Kidney capillary endothelial cell (primary cell): ENCODE results near the gene SNX3.
"Not testable (repeated sequence)": the region's sequence is repeated elsewhere in the genome, so short reads cannot be mapped to it uniquely, and the experiment has no call there.

Experiments used
- DNase-seq: peaks from one replicate; pipeline ENCODE4 v3.0.0-alpha.2; 2018; ENCODE audit warnings: low spot score

Gene SNX3

DNA sequence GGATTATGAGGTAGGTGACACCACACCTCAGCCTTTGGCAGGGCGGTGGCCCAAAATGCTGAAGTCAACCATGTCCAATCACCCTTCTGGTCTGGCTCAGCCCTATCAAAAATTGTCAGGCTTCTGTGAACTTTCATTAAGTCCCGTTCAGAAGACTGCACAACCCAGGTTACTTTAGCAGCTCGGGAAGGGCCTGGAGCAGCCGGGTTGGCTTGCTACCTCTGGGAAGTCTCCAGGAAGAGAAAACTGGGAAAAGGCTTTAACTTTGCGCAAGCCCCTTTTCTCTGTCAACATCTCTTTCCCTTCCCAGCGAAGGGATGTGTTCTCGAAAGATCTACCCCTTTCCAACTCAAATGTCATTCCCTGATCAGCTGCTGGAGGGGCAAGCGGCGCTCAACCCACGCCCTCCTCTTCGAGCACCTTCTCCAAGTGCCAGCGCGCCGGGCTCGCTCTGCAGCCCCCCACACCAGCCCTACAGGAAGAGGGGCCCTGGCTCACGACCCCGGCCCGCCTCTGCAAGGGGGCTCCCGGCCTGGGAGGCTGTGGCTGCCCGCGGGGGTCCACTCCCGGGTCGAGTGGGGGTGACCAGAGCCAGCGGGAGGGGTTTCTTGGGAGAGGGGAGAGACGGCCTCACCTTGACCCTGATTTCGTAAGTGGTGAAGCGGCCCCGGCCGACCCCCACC lies 573 bp downstream of the SNX3 start:
- DNase-seq, result peak; percentile 30

DNA sequence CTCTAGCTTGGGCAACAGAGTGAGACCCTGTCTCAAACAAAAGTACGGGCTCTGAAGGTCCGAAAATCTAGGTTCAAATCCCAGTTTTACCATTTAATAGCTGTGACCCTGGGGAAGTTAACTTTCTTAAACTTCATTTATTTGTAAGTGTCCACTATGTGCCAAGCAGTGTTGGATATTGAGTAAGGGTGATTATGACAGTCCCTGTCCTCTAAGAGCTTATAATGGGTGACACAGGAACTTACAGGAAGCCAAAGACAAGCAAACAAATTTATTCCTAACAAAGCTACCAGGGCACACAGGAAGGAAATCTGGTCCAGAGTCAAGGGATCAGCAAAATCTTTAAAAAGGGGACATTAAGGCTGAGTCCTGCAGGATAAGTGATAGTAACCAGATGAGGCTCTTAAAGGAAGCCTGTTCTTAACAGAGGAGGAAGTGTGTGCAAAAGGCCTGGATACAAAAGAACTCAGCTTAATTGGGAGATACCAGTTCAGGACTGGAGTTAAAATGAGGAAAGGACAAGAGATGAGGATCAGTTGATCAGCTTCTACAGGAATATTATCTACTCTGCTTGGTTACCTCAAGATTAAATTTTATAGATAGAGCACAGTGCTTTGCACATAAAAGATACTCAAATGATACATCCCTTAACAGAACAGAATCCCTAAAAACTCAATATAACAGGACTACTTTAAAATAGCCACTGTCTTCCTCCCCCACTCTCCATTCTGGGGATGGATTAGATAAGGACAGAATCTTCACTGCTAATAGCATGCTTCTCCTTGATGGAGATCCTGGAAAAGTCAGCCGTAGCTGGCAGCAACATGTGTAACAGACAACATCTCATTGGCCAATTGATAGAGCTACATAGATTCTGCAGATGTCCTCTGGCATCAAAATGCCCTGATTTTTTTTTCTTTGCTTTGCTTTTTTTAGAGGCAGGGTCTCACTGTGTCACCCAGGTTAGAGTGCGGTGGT lies 6.1 kb downstream of the SNX3 start:
- DNase-seq, result peak; percentile 23

DNA sequence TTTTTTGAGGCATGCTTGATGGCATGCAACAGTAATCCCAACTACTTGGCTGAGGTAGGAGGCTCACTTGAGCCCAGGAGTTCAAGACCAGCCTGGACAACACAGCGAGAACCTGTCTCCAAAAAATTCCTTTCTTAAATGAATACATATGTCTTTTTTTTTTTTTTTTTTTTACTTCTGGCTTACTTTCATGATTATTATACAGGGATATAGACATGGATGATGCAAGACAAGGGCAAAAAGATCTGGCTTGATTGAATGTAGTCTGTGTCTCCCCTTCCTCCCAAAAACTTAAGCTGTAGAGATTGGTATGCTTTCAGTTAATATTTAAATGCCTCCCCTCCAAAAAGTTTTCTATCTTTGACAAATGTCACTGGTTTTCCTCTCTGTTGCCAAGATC lies 7.6 kb downstream of the SNX3 start:
- DNase-seq, result no peak

DNA sequence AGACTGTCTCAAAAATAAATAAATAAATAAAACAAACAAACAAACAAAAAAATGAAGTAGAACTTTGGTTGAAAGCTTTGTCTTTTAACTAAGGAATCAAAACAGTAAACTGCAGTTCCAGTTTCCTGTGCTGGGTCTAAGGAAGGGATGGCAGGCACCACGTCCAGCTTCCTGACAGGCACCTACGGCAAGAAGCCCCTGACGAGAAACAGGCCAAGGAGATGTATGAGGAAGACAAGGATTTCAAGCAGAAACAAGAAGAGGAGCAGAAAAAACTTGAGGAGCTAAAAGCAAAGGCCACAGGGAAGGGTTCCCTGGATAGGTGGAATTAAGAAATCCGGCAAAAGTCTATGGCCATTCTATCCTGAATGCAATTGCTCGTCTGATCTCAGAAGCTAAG lies 8.8 kb downstream of the SNX3 start:
- DNase-seq, result no peak

DNA sequence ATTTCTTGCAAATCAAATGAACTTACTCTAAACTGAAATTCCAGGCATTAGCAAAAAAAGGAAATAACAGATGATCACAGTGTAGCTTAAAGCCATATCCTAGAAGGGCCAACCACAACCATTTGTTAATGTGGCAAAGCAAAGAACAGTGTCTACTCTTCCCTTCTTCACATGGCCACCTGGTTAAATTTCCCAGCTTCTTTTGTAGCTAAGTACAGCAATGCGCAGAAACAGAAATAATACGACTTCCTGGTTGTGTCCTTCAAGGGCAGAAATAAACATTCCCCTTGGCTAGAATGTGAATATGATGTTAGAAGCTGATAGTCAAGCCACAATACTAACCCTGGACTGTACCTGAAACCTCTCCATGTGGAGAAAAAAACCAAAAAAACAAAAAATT lies 9.6 kb downstream of the SNX3 start:
- no peak for DNase-seq

DNA sequence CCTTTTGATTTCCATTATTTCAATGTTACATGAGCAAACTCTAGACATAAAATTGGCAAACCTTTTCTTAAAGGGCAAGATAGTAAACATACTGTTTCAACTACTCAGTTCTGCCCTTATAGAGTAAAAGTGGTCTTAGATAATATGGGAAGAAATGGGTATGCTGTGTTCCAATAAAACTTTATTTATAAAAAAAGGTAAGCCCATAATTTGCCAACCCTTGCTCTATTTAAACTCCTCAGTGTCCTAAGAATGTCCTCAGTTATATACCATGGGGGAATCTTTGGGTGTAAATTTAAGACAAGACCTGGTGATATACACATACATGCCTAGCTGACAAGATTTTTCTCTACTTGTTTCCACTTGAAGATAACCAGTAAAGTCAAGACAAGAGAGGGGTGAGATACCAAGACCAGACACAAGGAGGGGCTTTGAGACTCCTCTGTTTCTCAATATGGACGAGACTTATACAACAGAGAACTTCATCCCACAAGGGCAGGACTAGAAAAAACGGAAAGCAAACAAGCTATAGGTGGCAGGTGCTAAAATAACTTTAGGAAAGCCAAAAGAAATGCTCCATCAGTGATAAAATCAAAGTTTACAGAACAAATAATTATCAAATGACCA lies 10.5 kb downstream of the SNX3 start:
- DNase-seq, result no peak

DNA sequence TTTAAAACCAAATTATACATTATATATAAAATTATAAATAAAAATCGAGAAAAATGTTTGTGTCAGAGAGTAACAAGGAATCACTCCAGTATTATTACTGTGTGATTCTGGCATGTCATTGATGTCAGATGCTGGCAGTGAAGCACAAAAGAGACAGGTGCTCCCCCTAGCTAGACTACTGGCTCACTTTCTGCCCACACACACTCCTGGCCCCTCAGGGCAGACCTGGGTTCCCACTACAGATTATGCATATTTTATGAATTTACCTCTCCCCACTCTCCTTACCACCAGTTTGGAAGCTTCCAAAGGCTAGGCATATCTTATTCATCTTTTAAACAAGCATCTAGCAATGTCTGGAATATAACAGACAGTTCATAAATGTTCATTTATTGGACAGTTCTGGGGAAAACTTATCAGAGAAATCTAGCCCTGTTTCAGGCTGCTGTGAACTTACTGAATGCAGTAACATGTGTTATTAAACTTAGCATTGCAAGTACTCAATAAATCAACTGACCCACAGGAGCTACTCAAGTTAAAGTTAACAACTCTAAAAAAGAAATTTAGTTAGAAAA lies 12.8 kb downstream of the SNX3 start:
- DNase-seq, result no peak

DNA sequence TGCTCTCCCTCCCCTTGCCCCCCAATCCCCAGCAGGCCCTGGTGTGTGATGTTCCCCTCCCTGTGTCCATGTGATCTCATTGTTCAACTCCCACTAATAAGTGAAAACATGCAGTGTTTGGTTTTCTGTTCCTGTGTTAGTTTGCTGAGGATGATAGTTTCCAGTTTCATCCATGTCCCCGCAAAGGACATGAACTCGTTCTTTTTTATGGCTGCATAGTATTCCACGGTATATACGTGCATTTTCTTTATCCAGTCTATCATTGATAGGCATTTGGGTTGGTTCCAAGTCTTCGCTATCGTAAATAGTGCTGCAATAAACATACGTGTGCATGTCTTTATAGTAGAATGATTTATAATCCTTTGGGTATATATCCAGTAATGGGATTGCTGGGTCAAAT lies 15.7 kb downstream of the SNX3 start:
- DNase-seq, result not testable (repeated sequence)

DNA sequence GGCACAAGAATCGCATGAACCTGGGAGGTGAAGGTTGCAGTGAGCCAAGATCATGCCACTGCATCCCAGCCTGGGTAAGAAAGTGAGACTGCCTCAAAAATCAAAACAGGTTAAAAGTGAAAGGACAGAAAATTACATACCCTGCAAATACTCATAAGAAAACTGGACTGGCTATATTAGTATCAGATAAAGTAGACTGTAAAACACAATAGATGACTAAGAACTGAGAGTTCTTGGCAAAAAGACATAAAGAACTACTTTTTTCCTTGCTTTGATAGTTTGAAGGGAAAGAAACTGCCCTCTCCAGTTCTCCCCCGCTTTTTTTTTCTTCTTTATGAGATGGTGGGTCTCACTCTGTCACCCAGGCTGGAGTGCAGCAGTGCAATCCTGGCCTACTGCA lies 17.0 kb downstream of the SNX3 start:
- DNase-seq, result peak; percentile 36

DNA sequence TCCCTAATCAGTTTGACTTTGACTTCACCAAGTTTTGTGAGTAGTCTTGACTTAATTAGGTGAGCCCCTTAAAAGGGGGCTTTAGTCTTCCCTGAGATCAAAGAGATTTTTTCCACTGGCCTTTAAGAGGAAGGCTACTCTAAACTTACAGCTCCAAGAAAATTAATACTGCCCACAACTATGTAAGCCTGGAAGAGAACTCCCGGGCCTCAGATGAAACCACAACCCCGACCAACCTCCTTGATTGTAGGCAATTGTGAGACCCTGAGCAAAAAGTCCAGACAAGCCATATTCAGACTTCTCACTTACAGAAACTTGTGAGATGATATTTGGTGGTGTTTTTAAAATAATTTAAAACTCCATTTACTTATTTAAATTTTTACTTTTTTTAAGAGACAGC lies 18.1 kb downstream of the SNX3 start:
- no peak for DNase-seq

DNA sequence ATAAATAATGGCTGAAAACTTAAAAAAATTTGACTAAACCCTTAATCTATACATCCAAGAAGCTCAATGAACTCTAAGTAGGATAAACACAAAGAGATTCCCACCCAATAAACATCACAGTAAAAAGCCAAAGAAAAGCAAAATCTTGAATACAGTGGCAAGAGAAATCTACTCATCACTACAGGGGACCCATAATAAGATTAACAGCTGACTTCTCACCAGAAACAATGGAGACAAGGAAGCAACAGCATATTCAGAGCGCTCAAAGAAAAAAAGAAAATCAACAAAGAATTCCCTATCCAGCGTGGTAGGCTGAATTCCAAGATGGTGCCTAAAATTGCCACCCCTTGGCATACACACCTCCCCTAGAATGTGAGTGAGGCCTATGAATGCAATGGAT lies 18.6 kb downstream of the SNX3 start:
- DNase-seq, result no peak

DNA sequence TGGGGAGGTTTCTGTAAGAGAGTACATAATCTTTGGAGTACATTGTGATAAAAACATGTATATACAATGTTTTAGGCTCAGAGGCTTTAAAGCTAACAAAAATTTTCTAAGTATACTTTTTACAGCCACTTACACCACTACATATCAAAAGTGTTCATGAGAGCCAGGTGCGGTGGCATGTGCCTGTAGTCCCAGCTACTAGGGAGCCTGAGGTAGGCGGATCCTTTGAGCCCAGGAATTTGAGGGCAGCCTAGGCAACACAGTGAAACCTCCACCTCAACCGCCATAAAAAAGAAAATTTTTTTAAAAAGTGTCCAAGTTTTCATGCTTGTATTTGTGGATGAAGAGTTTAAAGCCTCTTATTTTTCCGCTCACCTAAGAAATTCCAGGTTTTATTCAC lies 22.5 kb downstream of the SNX3 start:
- DNase-seq, result no peak

DNA sequence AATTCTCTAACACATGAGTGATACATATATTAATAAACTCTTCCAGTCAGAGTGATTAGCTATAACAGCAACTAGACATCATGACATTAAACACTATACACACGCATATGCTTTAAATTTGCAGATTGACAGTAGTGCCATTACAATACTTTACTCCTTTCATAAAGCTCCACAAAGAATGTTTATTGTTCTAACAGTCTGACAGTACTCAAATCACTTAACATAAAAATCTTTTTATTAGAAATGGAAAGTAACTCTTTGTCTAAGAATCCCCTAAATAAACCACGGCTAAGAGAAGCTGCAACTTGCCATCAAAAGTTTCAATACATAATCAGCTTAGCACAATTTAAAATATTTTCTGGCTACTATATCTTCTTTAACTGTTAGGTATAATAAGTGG lies 24.0 kb downstream of the SNX3 start:
- no peak for DNase-seq

DNA sequence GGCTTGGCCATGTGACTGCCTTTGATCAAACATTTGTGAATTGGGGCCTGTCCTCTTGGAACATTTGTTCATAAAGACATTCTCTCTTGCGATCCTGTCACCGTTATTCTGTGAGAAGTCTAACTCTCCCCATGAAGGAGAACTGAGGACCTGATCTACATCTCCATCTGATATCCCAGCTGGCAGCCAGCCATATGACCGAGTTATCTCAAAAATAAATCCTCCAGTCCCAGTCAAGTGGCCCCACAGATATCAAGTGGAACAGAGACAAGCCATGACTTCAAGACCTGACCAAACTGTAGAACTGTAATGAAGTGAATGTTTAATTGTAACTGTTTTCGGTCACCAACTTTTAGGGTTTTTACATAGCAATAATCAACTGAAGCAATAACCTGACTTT lies 25.7 kb downstream of the SNX3 start:
- DNase-seq, result no peak

DNA sequence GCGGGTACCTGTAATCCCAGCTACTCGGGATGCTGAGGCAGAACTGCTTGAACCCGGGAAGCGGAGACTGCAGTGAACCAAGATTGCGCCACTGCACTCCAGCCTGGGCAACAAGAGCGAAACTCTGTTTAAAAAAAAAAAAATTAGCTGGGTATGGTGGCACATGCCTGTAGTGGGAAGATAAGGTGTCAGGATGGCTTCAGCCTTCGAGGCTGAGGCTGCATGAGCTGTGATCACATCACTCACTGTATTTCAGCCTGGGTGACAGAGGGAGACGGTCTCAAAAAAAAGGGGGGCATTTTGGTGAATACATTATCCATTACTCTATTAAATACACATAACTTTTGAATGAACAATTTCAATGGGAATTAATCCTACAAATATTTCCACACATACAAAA lies 32.4 kb downstream of the SNX3 start:
- DNase-seq, result no peak

DNA sequence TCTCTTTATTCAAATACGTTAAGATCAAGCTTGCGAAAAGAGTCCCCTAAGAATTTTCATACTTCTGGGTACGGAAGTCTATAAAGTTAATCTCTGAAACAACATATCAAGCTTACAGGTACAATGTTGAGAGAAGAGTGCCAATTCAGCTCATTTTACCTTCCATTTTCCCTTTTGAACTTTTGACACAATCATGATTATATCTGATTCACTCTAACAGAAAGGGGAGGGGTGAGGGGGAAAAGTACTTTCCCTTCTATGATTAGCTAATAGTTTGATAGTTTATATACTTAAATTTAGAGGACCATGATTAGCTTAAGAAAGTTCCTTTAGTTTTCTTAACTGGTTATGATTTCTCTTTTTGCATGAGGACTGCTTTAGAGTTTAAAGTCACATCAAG lies 33.5 kb downstream of the SNX3 start:
- no peak for DNase-seq

DNA sequence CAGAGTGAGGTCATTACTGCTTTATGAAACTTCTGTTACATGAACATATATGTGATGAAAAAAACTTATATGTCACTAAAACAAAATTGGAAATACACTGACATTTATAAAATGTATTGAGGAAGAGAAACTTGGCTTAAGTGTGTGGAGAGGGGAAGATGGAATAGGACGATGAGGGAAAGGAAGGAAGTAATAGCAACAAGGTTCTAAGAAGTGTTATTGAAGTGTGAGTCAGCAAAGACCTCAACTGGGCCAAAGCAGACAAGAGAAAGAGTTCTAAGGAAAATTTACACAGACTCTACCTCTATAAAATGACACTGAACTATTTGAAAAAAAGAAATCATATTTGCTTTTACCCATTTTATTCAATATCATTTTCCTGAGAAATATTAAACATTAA lies 38.3 kb downstream of the SNX3 start:
- peak; percentile 9 for DNase-seq

DNA sequence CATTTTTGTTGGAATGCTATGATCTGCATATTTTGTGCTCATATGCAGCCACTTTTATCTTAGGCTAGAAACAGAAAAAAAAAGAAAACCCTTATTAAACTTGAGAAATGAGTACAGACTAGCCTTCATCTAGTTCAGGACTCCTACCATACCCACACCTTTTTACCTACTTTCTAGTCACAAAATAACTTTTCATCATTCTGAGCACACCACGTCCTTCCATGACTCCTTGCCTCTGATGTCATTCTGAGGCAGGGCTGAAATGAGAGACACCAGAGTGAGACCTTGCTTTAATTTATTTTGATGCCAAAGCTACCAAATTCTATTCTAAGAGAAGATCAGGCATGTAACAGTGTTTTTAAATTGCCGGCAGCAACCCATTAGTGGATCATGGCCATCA lies 38.8 kb downstream of the SNX3 start:
- DNase-seq, result no peak

DNA sequence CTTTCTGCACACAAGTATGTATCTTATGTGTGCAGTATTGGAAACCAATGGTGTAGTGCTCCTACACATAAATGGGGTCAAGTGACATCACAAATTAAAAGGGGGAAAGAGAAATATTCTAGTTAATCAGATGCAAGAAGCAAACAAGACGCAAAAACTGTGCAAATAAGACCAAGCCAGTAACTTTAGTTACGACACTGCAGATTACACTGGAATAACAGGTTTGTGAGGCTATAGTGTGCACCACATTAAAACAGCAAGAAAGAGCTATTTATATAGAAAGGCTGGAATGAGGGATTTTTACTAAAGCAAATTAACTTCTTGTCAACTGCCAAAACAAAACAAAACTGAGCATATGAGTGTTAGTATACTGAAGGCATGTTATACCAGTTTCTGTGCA lies 49.2 kb downstream of the SNX3 start:
- DNase-seq, result no peak

DNA sequence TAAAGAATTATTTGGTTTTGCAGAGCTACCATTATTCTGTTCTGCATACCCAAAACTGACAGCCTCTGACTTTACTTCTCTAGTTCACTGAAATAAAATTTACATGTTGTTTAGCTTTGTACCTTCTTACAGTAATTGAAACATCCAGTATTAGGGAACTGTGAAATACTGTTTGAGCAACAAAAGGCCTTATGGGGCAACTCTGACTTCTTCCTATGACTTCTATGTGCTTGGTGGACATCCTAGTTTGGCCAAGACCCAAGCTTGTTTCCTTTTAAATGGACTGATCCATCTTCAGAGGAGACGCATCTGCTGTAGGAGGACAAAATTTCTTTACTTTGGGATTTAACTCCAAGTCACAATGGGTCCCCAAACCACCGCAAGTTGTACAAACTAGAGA lies 50.3 kb downstream of the SNX3 start:
- no peak for DNase-seq

DNA sequence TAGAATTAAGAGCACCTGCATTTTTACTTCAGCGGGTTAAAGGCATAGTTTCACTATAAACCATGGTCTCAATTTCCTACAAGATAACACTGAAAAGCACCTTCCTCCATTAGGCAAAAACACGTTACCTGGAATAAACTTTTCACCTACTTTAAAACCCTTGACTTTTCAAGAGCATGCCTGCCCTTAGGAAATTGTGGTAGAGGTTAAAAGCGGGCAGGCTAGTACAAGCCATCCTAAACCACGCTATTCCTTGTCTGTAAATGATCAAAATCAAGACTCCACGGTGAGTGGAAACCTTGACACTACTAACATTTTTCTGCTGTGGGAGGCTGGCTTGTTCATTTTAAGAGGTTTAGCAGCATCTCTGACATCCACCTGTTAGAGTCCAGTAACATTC lies 51.1 kb downstream of the SNX3 start:
- no peak for DNase-seq

DNA sequence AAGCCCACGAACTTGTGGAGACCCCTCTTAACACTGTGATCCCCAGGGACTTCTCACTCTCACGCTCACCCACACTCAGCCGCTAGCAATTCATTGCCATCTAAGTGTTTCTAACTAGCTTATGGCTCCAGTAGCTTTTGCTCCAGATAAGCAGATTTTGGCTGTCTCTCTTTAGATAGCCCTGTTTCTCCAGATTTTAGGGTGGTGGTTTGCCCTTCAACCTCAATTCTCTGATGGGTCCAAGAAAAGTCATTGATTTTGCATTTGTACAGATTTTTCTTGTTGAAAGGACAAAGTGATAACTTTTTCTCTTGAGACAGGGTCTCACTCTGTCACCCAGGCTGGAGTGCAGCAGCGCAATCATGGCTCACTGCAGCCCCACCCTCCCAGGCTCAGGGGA lies 53.8 kb downstream of the SNX3 start:
- no peak for DNase-seq
